ENCODE measurements around the gene KCNJ12. TPM values are rescaled to one million over a fixed set of nuclear protein-coding genes. Genes with fewer than 3 reads are reported as not detected.
A peak's percentile ranks its signal among the peaks of the same experiment; 100 is the strongest.

The KCNJ12 gene
- total RNA-seq, 1 donor from 2014 or later, result 13.2 TPM

GRCh38 chr17:21463779-21464407 lies 87.7 kb downstream of the KCNJ12 start:
- H3K4me1 ChIP-seq, result peaks cover 0 to 3% of the 10 kb centered on the region in 2 donors
- no peak for TF ChIP-seq CTCF (IDR thresholded peaks at IDR 0.05)
- no peak for DNase-seq (ENCODE audit: low spot score in 2 of 2)
- H3K4me3 ChIP-seq, result peak overlapping the region; percentile 21 to 33
- no peak overlapping the region for H3K27ac ChIP-seq
- intact Hi-C loops (cut with DNase I), result no loop called here
- H3K36me3 ChIP-seq, result no peaks in the 10 kb centered on the region
- H3K27me3 ChIP-seq, result no peaks in the 10 kb centered on the region
- no peaks in the 10 kb centered on the region for H3K9me3 ChIP-seq

GRCh38 chr17:21464611-21465021 lies 88.5 kb downstream of the KCNJ12 start:
- H3K27me3 ChIP-seq, result no peaks in the 10 kb centered on the region
- H3K27ac ChIP-seq, result no peak overlapping the region
- H3K9me3 ChIP-seq, result no peaks in the 10 kb centered on the region
- intact Hi-C loops (cut with DNase I), result no loop called here
- no peaks in the 10 kb centered on the region for H3K36me3 ChIP-seq
- no peak for TF ChIP-seq CTCF (IDR thresholded peaks at IDR 0.05)
- peaks cover 0 to 3% of the 10 kb centered on the region in 2 donors for H3K4me1 ChIP-seq
- no peak overlapping the region for H3K4me3 ChIP-seq
- DNase-seq (ENCODE audit: low spot score in 2 of 2), result no peak

GRCh38 chr17:21466550-21466949 lies 90.4 kb downstream of the KCNJ12 start:
- no peak overlapping the region for H3K27ac ChIP-seq
- H3K27me3 ChIP-seq, result no peaks in the 10 kb centered on the region
- H3K36me3 ChIP-seq, result no peaks in the 10 kb centered on the region
- peaks cover 0 to 3% of the 10 kb centered on the region in 2 donors for H3K4me1 ChIP-seq
- no peaks in the 10 kb centered on the region for H3K9me3 ChIP-seq
- H3K4me3 ChIP-seq, result no peak overlapping the region
- intact Hi-C loops (cut with DNase I), result no loop called here
- no peak for DNase-seq (ENCODE audit: low spot score in 2 of 2)
- no peak for TF ChIP-seq CTCF (IDR thresholded peaks at IDR 0.05)

GRCh38 chr17:21467196-21467595 lies 91.0 kb downstream of the KCNJ12 start:
- TF ChIP-seq CTCF (IDR thresholded peaks at IDR 0.05), result no peak
- peaks cover 0 to 3% of the 10 kb centered on the region in 2 donors for H3K4me1 ChIP-seq
- no peaks in the 10 kb centered on the region for H3K36me3 ChIP-seq
- no peak for DNase-seq (ENCODE audit: low spot score in 2 of 2)
- intact Hi-C loops (cut with DNase I), result no loop called here
- no peak overlapping the region for H3K4me3 ChIP-seq
- H3K27me3 ChIP-seq, result no peaks in the 10 kb centered on the region
- H3K9me3 ChIP-seq, result no peaks in the 10 kb centered on the region
- no peak overlapping the region for H3K27ac ChIP-seq

- Histone ChIP-seq H3K36me3 (no peaks in the 10 kb centered on the region), H3K27me3 (no peaks in the 10 kb centered on the region), H3K4me3 (no peak overlapping the region), H3K27ac (no peak overlapping the region), H3K9me3 (no peaks in the 10 kb centered on the region), H3K4me1 (peaks cover 0 to 3% of the 10 kb centered on the region in 2 donors)
- no peak for DNase-seq (ENCODE audit: low spot score in 2 of 2)
- intact Hi-C loops (cut with DNase I), result no loop called here
- no peak for TF ChIP-seq CTCF (IDR thresholded peaks at IDR 0.05)
Measured at GRCh38 chr17:21467739-21468490, 91.8 kb downstream of the KCNJ12 start.

Other genes starting within 250 kb of the KCNJ12 start
- 89.5 TPM for gene DHRS7B, start 249.4 kb upstream of the KCNJ12 start, total RNA-seq
- 25.7 TPM for gene TMEM11, start 162.2 kb upstream of the KCNJ12 start, total RNA-seq
- gene NATD1, start 122.9 kb upstream of the KCNJ12 start, total RNA-seq, result 13.4 TPM
- gene MAP2K3, start 91.6 kb upstream of the KCNJ12 start, total RNA-seq, result 294 TPM